LoVo (cell line): ENCODE results near the gene SLC12A7.
"Not testable (repeated sequence)": the region's sequence is repeated elsewhere in the genome, so short reads cannot be mapped to it uniquely, and the experiment has no call there.

Experiments used
- DNase-seq: peaks from one replicate; pipeline ENCODE4 v3.0.0-alpha.2; 2016; ENCODE audit warnings: low spot score

The SLC12A7 gene

GRCh38 chr5:1034986-1035385 lies 76.9 kb downstream of the SLC12A7 start:
- no peak for DNase-seq

- DNase-seq, result no peak
These were observed 77.4 kb downstream of the SLC12A7 start for GRCh38 chr5:1034421-1034905.

DNA sequence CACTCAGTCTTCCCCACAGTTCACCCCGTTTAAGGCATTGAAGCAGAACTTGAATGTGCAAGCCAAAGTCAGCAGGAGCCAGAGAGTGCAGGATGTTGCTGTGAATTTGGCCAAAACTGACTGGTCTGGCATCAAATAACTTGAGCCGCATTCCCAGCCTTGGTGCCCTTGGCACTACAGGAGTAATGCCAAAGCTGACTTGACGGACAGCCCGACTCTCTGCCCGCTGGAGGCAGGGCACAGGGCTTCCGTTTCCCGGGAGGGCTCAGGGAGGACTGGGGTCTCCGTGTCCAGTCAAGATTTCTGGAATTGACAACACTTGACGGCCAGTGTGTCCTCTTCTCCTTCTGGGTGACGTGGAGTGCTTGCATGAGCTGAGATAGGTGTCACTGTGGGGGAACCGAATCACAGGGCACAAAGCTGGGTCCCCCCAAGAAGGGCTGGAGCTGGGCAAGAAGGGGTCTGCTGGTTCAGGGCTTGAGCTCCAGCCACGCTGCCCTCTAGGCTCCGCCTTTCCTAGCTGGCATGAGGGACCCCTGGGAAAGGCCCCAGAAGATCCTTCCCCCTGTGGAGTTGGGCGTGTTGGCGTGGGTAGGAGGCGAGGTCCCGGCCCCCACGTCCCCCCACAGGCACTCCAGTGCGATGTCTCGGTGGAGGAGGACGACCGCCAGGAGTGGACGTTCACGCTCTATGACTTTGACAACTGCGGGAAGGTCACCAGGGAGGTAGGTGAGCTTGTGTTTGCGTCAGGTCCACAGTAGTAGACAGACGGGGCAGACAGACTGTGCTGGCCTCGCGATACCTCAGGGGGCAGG lies 78.0 kb downstream of the SLC12A7 start:
- no peak for DNase-seq

GRCh38 chr5:1033178-1033577 lies 78.7 kb downstream of the SLC12A7 start:
- DNase-seq, result no peak

DNA sequence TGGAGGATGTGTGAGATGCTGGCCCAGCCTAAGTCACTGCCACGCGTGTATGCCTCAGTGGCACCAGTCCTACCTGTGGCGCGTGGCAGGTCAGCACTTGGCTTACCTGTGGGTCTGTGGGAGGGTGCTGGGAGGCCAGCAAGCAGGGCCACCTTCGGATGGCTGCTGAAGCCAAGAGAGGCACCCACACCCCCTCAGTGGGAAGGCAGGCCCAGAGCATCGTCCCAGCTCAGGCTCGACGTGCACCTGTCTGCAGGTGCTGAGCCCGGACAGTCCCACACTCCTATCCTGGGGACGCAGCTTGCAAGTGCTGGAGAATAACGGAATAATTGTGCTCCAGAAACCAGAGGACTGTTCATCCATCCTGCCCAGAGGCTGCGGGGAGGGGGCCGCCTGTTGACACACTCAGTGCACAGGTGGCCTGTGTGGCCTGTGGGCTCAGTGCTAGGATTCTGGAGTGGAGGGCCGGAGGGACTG lies 79.3 kb downstream of the SLC12A7 start:
- no peak for DNase-seq

DNA sequence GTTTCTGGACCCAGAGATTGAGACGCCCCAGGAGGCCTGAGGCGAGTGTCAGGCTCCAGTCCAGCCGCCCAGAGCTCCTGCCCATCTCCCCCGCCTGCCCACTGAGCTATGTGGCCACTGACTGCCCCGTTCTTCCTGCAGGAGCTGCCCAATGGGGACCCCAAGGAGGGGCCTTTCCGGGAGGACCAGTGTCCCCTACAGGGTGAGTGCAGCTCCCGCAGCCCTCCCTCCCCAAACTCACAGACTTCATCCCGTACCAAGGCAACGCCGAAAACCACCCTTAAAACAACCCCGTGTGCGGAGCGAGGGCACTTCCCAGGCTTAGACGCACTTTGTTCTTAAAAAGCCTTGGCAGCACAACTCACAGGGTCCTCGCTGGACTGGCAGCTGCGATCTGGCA lies 79.9 kb downstream of the SLC12A7 start:
- no peak for DNase-seq

DNA sequence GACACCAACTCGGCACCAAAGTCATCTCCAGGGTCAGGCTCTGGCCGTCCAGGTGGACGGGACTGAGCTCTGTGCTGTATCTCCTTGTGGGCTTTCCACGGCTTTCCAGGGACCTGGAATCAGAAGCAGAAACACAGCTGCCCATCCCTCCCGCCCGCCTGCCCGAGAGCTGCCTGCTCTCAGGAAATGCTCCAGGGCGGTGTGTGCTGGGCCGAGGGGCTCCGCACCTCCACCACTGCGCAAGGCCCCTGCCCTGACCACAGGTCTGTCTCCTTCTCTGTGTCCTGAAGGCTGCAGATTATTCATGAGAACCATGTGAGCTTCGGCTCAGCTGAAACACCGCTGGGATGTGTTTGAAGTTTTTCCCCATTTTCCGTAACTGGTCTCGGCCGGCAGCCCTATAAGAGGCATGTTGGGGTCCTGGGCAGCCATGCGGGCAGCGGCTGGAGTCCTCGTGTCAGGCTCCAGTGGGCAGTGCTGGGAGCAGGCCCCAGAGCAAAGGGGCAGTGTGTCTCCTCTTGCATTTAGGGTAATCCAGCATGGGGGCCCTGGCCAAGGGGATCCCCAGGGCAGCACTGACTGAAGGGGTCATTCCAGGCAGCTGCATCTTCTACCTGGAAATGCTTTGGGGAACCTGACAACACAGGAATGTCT lies 80.4 kb downstream of the SLC12A7 start:
- no peak for DNase-seq

DNA sequence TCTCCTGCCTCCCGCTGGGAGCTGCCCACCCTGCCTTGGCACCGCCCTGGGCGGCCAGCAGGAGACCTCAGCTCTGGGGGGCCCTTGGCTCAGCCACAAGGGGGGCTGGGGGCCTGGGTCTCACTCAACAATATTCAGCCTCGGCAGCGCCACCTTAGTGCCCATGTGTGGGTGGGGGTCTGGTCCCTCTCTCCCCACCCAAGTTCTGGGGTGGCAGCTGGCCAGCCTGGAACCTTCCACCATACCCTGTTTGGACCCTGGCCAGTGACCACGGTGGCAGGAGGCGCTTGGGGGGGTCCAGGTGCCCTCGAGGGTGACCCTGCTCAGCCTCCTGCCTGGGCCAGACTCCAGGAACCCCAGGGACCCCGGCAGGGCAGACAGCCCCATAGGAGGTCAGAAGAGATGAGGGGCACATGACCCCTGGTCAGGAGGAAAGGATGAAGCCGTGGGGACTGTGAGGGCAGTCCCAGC lies 81.0 kb downstream of the SLC12A7 start:
- DNase-seq, result no peak

- DNase-seq, result no peak
These were observed 81.8 kb downstream of the SLC12A7 start for GRCh38 chr5:1029945-1030625.

- DNase-seq, result no peak
These were observed 82.5 kb downstream of the SLC12A7 start for GRCh38 chr5:1029282-1029944.

- DNase-seq, result no peak
These were observed 83.2 kb downstream of the SLC12A7 start for GRCh38 chr5:1028481-1029281.

DNA sequence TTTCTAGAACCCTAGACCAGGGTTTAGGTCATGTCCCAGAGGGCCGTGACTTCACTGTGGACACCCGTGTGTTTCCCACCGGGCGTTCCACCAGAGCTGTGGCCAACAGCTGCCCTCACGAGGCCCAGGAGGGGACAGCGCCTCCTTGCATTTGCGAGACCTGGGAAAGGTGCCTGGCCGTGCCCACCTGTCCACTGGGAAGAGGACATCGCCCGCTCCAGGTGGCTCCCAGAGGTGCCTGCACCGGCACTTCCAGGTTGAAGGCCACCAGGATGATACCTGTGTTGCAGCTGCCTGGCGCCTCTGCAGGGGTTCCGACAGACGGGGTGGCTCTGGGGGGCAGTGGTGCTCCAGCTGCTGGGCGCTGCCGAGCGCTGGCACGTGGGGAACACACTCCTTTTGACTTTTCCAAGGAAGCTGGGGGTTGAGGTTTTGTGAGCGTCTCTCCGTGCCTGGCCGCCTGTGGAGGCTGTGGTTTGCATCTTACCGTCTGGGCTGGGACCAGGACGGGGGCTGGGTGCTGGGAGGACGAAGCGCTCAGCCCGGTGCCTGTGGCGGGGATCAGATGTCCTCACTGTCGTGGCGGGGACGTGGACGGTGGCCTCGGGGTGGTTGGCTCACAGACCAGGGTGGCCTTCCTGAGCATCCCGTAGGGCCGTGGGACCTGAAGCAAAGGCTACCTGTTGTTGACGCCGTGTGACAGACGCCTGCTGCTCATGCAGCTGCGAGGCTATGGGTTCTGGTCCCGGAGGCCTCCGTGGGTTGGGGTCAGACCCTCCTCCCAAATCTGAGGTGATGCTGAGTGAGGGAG lies 84.0 kb downstream of the SLC12A7 start:
- no peak for DNase-seq

- DNase-seq, result no peak
These were observed 84.9 kb downstream of the SLC12A7 start for GRCh38 chr5:1026700-1027621.

DNA sequence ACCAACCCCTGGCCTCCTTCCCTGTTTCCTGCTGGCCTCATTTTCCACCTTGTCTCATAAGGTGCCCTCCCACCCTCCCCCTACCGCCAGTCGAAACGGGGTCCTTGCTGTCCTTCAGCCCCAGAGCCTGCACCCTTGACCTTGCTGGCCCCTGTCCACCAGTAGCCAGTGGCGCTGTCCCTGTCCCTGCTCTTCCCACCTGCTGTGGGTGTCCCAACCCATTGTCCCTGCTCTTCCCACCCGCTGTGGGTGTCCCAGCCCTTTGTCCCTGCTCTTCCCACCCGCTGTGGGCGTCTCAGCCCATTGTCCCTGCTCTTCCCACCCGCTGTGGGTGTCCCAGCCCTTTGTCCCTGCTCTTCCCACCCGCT lies 89.9 kb downstream of the SLC12A7 start:
- not testable (repeated sequence) for DNase-seq

- DNase-seq, result no peak
These were observed 90.5 kb downstream of the SLC12A7 start for GRCh38 chr5:1021136-1021968.

DNA sequence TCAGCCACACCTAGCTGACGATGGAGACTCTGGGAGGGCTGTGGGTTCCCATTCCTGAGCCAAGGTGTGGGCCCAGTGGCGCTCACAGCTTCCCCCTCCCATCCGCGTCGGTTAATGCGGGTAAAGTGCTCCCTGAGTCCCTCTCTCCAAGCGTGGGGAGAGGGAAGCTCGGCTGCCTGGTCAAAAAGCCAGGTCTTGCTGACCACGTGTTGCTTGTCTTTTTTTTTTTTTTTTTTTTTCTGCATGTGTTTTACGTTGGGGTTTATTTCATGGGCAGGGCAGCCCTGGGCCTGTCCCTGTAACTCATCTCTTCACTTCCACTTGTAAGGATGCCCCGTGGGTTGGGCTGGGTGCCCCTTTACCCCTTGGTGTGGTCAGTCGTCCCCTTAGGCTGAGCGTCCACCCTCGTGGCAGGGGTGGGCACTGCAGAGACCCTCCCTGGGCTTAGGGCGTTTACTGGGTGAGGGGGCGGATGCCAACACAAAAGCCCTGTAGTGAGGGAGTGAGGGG lies 91.4 kb downstream of the SLC12A7 start:
- DNase-seq, result no peak

DNA sequence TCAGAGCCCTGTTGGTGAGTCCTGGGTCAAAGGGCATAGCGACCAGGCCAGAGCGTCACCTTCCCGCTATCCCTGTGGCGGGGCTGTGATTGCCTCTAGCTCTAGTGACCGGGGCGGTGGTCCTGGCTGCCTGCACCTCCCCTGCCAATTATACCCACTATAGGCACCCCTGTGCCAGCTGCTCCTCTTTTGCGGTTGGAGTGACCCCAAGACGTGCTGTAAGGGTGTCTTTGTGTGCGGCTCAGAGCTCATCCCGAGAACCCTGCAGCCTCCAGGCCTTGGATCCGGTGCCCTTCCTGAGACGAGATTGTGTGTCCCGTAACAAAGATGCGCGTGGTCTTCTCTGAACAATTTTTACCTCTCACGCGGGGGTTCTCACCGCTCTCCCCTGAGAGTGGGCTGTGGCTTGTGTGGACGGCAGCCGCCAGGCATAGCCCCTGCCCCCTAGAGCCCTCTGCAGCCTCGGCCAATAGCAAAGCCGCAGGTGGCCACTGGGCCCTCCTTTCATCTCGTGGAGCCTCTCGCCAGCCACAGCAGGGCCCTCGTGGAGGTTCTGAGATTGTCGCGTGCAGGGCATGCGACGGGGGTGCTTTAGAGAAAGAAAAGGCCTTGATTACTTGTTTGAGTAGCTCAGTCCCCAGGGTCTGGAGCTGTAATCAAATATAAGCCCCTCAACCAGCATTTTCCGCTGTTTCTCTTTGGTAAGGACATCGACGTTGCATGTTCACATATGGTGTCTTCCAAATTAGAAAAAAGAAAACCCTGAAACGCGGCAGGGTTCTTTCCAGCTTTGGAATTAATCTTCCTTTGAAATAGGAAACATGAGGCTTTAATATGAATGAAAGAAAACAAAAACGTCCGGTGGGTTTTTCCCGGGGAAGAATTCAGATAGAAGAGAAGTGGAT lies 92.6 kb downstream of the SLC12A7 start:
- no peak for DNase-seq
